Psoas muscle (tissue), 8 donors: ENCODE measurements around the gene ITPR1. TPM values are rescaled to one million over a fixed set of nuclear protein-coding genes. Genes with fewer than 3 reads are reported as not detected.

Source experiments
- ATAC-seq, 4 donors: fragments of 200-7000 bp; cut with Tn5 transposase; one replicate each; pipeline ENCODE4 v1.9.1; 2020; ENCODE audit warnings: moderate library complexity in 3 of 4, mild to moderate bottlenecking in 2 of 4
- DNase-seq, 2 donors: peaks; one replicate each; pipeline ENCODE4 v3.0.0-alpha.2; 2020
- H3K27ac ChIP-seq: fragments of 200-600 bp; one replicate; pipeline ENCODE4 v1.8.0; 2022
- H3K27me3 ChIP-seq, 3 donors: fragments of 200-600 bp in 1 of 3; one replicate each; pipeline versions ENCODE4 v1.6.1 to v1.8.0; 2013 to 2022; ENCODE audit warnings: low read length in 2 of 3, mild to moderate bottlenecking in 2 of 3, moderate library complexity in 1 of 3; ENCODE audit not compliant: insufficient read depth in 3 of 3
- H3K36me3 ChIP-seq, 2 donors: fragments of 200-600 bp in 1 of 2; one replicate each; pipeline versions ENCODE4 v1.6.1 to v1.8.0; 2013 to 2022; ENCODE audit warnings: low read depth in 1 of 2, mild to moderate bottlenecking in 1 of 2, moderate library complexity in 1 of 2; ENCODE audit not compliant: insufficient read depth in 1 of 2
- H3K4me1 ChIP-seq: fragments of 200-600 bp; one replicate; pipeline ENCODE4 v1.8.0; 2022
- H3K4me3 ChIP-seq: fragments of 200-600 bp; one replicate; pipeline ENCODE4 v1.8.0; 2022; ENCODE audit warnings: mild to moderate bottlenecking
- H3K9me3 ChIP-seq: fragments of 200-600 bp; one replicate; pipeline ENCODE4 v1.8.0; 2022
- CTCF ChIP-seq: fragments of 200-600 bp; IDR thresholded peaks from one replicate; pipeline ENCODE4 v1.8.0; 2022; ENCODE audit warnings: antibody characterized with exemption
- WGBS, 3 donors: extraction: QIAGEN DNeasy Blood & Tissue Kit; methylation state at CpG; one replicate each; pipeline versions ENCODE4 v1.1.6 to v1.1.7; 2013; 5-methylcytosine and 5-hydroxymethylcytosine counted together
- intact Hi-C, 2 donors: fragments of 100-400 bp; cut with DNase I; formaldehyde crosslinking; loops; one replicate each; pipeline versions ENCODE4 v1.11.0 to v1.14.2; 2022
- polyA plus RNA-seq, 3 donors: library from polyadenylated mRNA; stranded (reverse); fragments of 200-250 nt; gene quantifications; one replicate each; pipeline ENCODE4 v1.2.3, GENCODE V29; 2013
- total RNA-seq, 4 donors: library from RNA; stranded (reverse); fragmentation: NEBNext Ultra II Directional in 2 of 4; extraction: Animal tissue kit (Norgen Biotek cat#: 25700) in 2 of 4; gene quantifications; one replicate each; pipeline versions ENCODE4 v1.2.1 to v1.2.4, GENCODE V29; 2021 to 2023
- donor health status: healthy with polysubstance abuse.
- donor health status: DM: no; HTN: no; CAD: no; lungs with moderate emphysema.
- donor health status: Bipolar disorder and iron deficiency.
- donor health status: healthy.
- donor health status: DM: yes; HTN: yes; CAD: no.
- donor health status: DM: no; HTN: no; CAD: no.
- donor health status: DM: no; HTN: no; CAD: no.
- donor health status: DM: yes; HTN: yes; CAD: no.

The ITPR1 gene
- total and polyA plus RNA-seq, 7 donors: 4.4 to 9.2 (median 8.8) TPM

GRCh38 chr3:4551794-4552442, 58.8 kb downstream of the ITPR1 start:
- Histone ChIP-seq H3K9me3 (no peaks in the 10 kb centered on the region), H3K4me3 (no peak overlapping the region), H3K4me1 (no peaks in the 10 kb centered on the region), H3K36me3 (no peaks in the 10 kb centered on the region), H3K27me3 (no peaks in the 10 kb centered on the region), H3K27ac (no peak overlapping the region)
- TF ChIP-seq CTCF: no peak
- DNase-seq: no peak
- 66 to 71% (median 69%) methylated on average over 4 of the region's 4 CpGs for WGBS, 3 donors
- intact Hi-C loops: no loop called here
- no peak for ATAC-seq

GRCh38 chr3:4552811-4553210, 59.7 kb downstream of the ITPR1 start:
- ATAC-seq (no peak), DNase-seq (no peak)
- no peaks in the 10 kb centered on the region for H3K4me1 ChIP-seq
- intact Hi-C loops: no loop called here
- WGBS, 3 donors: 68 to 71% (median 70%) methylated on average over 4 of the region's 4 CpGs
- no peak for TF ChIP-seq CTCF
- H3K9me3 ChIP-seq: no peaks in the 10 kb centered on the region
- no peak overlapping the region for H3K27ac ChIP-seq
- no peak overlapping the region for H3K4me3 ChIP-seq
- no peaks in the 10 kb centered on the region for H3K36me3 ChIP-seq
- H3K27me3 ChIP-seq: no peaks in the 10 kb centered on the region

GRCh38 chr3:4561661-4562060, 68.5 kb downstream of the ITPR1 start:
- WGBS, 3 donors: 78 to 85% (median 83%) methylated on average over 2 of the region's 2 CpGs
- no peak overlapping the region for H3K27ac ChIP-seq
- no peaks in the 10 kb centered on the region for H3K9me3 ChIP-seq
- ATAC-seq: no peak
- intact Hi-C loops: no loop called here
- H3K36me3 ChIP-seq: no peaks in the 10 kb centered on the region
- H3K27me3 ChIP-seq: no peaks in the 10 kb centered on the region
- no peak overlapping the region for H3K4me3 ChIP-seq
- no peak for TF ChIP-seq CTCF
- H3K4me1 ChIP-seq: peaks cover 3% of the 10 kb centered on the region
- DNase-seq: no peak

- Histone ChIP-seq H3K4me3 (no peak overlapping the region), H3K27me3 (no peaks in the 10 kb centered on the region), H3K27ac (no peak overlapping the region), H3K36me3 (no peaks in the 10 kb centered on the region), H3K9me3 (no peaks in the 10 kb centered on the region), H3K4me1 (peaks cover 3% of the 10 kb centered on the region)
- ATAC-seq (no peak), DNase-seq (no peak)
- TF ChIP-seq CTCF: no peak
- intact Hi-C loops: no loop called here
- WGBS, 3 donors: 95 to 97% (median 97%) methylated on average over 4 of the region's 4 CpGs
These were observed 69.4 kb downstream of the ITPR1 start for GRCh38 chr3:4562595-4562994.

GRCh38 chr3:4564270-4564669, 71.1 kb downstream of the ITPR1 start:
- ATAC-seq: no peak
- H3K4me1 ChIP-seq: peaks cover 3% of the 10 kb centered on the region
- no peaks in the 10 kb centered on the region for H3K36me3 ChIP-seq
- no peak for TF ChIP-seq CTCF
- no peaks in the 10 kb centered on the region for H3K9me3 ChIP-seq
- H3K27ac ChIP-seq: no peak overlapping the region
- no peak overlapping the region for H3K4me3 ChIP-seq
- DNase-seq: no peak
- intact Hi-C loops: no loop called here
- H3K27me3 ChIP-seq: no peaks in the 10 kb centered on the region
- WGBS, 3 donors: 87 to 91% (median 90%) methylated on average over 7 of the region's 7 CpGs
